Large intestine (tissue), 3 donors: ENCODE data around the gene TBC1D9. TPM values are rescaled to one million over a fixed set of nuclear protein-coding genes. Genes with fewer than 3 reads are reported as not detected.

Experiments used
- DNase-seq, 2 donors: peaks; one replicate each; pipeline versions ENCODE4 v3.0.0 to v3.0.0-alpha.2; 2013
- H3K27ac ChIP-seq: one replicate; pipeline ENCODE4 v1.5.1; 2013; ENCODE audit warnings: low read length
- H3K27me3 ChIP-seq: 2 replicates; pipeline ENCODE4 v1.6.1; 2013; ENCODE audit warnings: low read length; ENCODE audit not compliant: control insufficient read depth, insufficient read depth
- H3K36me3 ChIP-seq: 2 replicates; pipeline ENCODE4 v1.6.1; 2013; ENCODE audit warnings: low read length; ENCODE audit not compliant: control insufficient read depth, insufficient read depth
- H3K4me1 ChIP-seq: one replicate; pipeline ENCODE4 v1.6.1; 2013; ENCODE audit warnings: low read length; ENCODE audit not compliant: control insufficient read depth, insufficient read depth
- H3K4me3 ChIP-seq: one replicate; pipeline ENCODE4 v1.5.1; 2013; ENCODE audit warnings: low read length
- H3K9me3 ChIP-seq: one replicate; pipeline ENCODE4 v1.6.1; 2013; ENCODE audit warnings: mild to moderate bottlenecking, low read depth, low read length, moderate library complexity; ENCODE audit not compliant: control insufficient read depth
- WGBS: methylation state at CpG from one replicate; pipeline ENCODE4 v1.1.5; 2013; ENCODE audit warnings: low lambda C conversion rate; ENCODE audit not compliant: insufficient coverage; 5-methylcytosine and 5-hydroxymethylcytosine counted together
- polyA plus RNA-seq: library from polyadenylated mRNA; unstranded; fragments of 120-200 nt; gene quantifications from one replicate; pipeline ENCODE4 v1.2.1, GENCODE V29; 2013

Gene TBC1D9
- polyA plus RNA-seq, 1 donor, result 27.9 TPM

GRCh38 chr4:140707325-140707724, 48.9 kb downstream of the TBC1D9 start:
- Histone ChIP-seq H3K4me1 (peaks cover 17% of the 10 kb centered on the region), H3K27ac (no peak overlapping the region), H3K27me3 (no peaks in the 10 kb centered on the region), H3K4me3 (no peak overlapping the region), H3K36me3 (no peaks in the 10 kb centered on the region), H3K9me3 (peaks cover 2% of the 10 kb centered on the region)
- no peak for DNase-seq
- WGBS, result no CpG with 5 or more reads among the region's 1 CpG

- no peaks in the 10 kb centered on the region for H3K27me3 ChIP-seq
- peaks cover 2% of the 10 kb centered on the region for H3K9me3 ChIP-seq
- no peak for DNase-seq
- H3K27ac ChIP-seq, result no peak overlapping the region
- H3K4me3 ChIP-seq, result no peak overlapping the region
- no peaks in the 10 kb centered on the region for H3K36me3 ChIP-seq
- peaks cover 22% of the 10 kb centered on the region for H3K4me1 ChIP-seq
- WGBS, result 17% methylated on average over 1 of the region's 1 CpG
These were observed 49.5 kb downstream of the TBC1D9 start for GRCh38 chr4:140706665-140707064.

- DNase-seq, result no peak
- Histone ChIP-seq H3K27me3 (no peaks in the 10 kb centered on the region), H3K4me3 (no peak overlapping the region), H3K9me3 (peaks cover 2% of the 10 kb centered on the region), H3K36me3 (peaks cover 3% of the 10 kb centered on the region), H3K4me1 (peaks cover 23% of the 10 kb centered on the region), H3K27ac (no peak overlapping the region)
- 100% methylated on average over 1 of the region's 2 CpGs for WGBS
These were observed 49.9 kb downstream of the TBC1D9 start for GRCh38 chr4:140706276-140706625.

GRCh38 chr4:140705625-140706275, 50.4 kb downstream of the TBC1D9 start:
- Histone ChIP-seq H3K27me3 (no peaks in the 10 kb centered on the region), H3K4me3 (no peak overlapping the region), H3K9me3 (peaks cover 2% of the 10 kb centered on the region), H3K36me3 (peaks cover 8% of the 10 kb centered on the region), H3K4me1 (peaks cover 22% of the 10 kb centered on the region), H3K27ac (no peak overlapping the region)
- no peak for DNase-seq
- 86% methylated on average over 3 of the region's 8 CpGs for WGBS

GRCh38 chr4:140704964-140705363, 51.2 kb downstream of the TBC1D9 start:
- no peak for DNase-seq
- Histone ChIP-seq H3K36me3 (peaks cover 8% of the 10 kb centered on the region), H3K27me3 (no peaks in the 10 kb centered on the region), H3K4me1 (peaks cover 18% of the 10 kb centered on the region), H3K4me3 (no peak overlapping the region), H3K9me3 (peaks cover 2% of the 10 kb centered on the region), H3K27ac (no peak overlapping the region)
- no CpG with 5 or more reads among the region's 2 CpGs for WGBS

GRCh38 chr4:140704392-140704960, 51.7 kb downstream of the TBC1D9 start:
- peaks cover 18% of the 10 kb centered on the region for H3K4me1 ChIP-seq
- no peak overlapping the region for H3K4me3 ChIP-seq
- DNase-seq, result no peak
- no peaks in the 10 kb centered on the region for H3K27me3 ChIP-seq
- WGBS, result 100% methylated on average over 1 of the region's 4 CpGs
- no peak overlapping the region for H3K27ac ChIP-seq
- peaks cover 2% of the 10 kb centered on the region for H3K9me3 ChIP-seq
- H3K36me3 ChIP-seq, result peaks cover 8% of the 10 kb centered on the region

GRCh38 chr4:140703463-140703862, 52.7 kb downstream of the TBC1D9 start:
- DNase-seq, result no peak
- 100% methylated on average over 1 of the region's 2 CpGs for WGBS
- no peaks in the 10 kb centered on the region for H3K27me3 ChIP-seq
- H3K36me3 ChIP-seq, result peaks cover 12% of the 10 kb centered on the region
- no peak overlapping the region for H3K4me3 ChIP-seq
- H3K9me3 ChIP-seq, result no peaks in the 10 kb centered on the region
- no peak overlapping the region for H3K27ac ChIP-seq
- peaks cover 18% of the 10 kb centered on the region for H3K4me1 ChIP-seq

GRCh38 chr4:140702096-140702757, 54.0 kb downstream of the TBC1D9 start:
- Histone ChIP-seq H3K27ac (peak overlapping the region; percentile 71), H3K9me3 (no peaks in the 10 kb centered on the region), H3K36me3 (peaks cover 14% of the 10 kb centered on the region), H3K4me3 (no peak overlapping the region), H3K4me1 (peaks cover 18% of the 10 kb centered on the region), H3K27me3 (no peaks in the 10 kb centered on the region)
- no peak for DNase-seq
- no CpG with 5 or more reads among the region's 6 CpGs for WGBS

- WGBS, result no CpG with 5 or more reads among the region's 6 CpGs
- H3K27ac ChIP-seq, result peak overlapping the region; percentile 71
- H3K36me3 ChIP-seq, result peaks cover 14% of the 10 kb centered on the region
- H3K4me3 ChIP-seq, result no peak overlapping the region
- H3K27me3 ChIP-seq, result no peaks in the 10 kb centered on the region
- no peaks in the 10 kb centered on the region for H3K9me3 ChIP-seq
- H3K4me1 ChIP-seq, result peaks cover 18% of the 10 kb centered on the region
- peak; percentile 58 to 74 for DNase-seq
These were observed 55.1 kb downstream of the TBC1D9 start for GRCh38 chr4:140701071-140701470.

- Histone ChIP-seq H3K27me3 (no peaks in the 10 kb centered on the region), H3K36me3 (peaks cover 16% of the 10 kb centered on the region), H3K4me3 (no peak overlapping the region), H3K4me1 (peaks cover 13% of the 10 kb centered on the region), H3K9me3 (no peaks in the 10 kb centered on the region), H3K27ac (no peak overlapping the region)
- DNase-seq, result no peak
- 60% methylated on average over 3 of the region's 16 CpGs for WGBS
These were observed 58.2 kb downstream of the TBC1D9 start for GRCh38 chr4:140697709-140698560.
